Bronchial epithelial cell (primary cell): ENCODE results near the gene JOSD2. TPM values are rescaled to one million over a fixed set of nuclear protein-coding genes. Genes with fewer than 3 reads are reported as not detected.
A peak's percentile ranks its signal among the peaks of the same experiment; 100 is the strongest.

Experiments
- DNase-seq: peaks from one replicate; pipeline ENCODE4 v3.0.0-alpha.2; 2010; ENCODE audit warnings: low read depth
- FAIRE-seq: peaks from 2 replicates; lab custom pipeline; 2011; peaks lifted over from hg19 to GRCh38; lab: Jason Lieb, UNC
- H3K27me3 ChIP-seq: 2 replicates; pipeline ENCODE4 v1.5.1; 2011; ENCODE audit warnings: low read length; ENCODE audit not compliant: control insufficient read depth, insufficient read depth
- H3K36me3 ChIP-seq: 2 replicates; pipeline ENCODE4 v1.5.1; 2011; ENCODE audit warnings: low read length; ENCODE audit not compliant: control insufficient read depth, insufficient read depth
- H3K4me3 ChIP-seq: 2 replicates; pipeline ENCODE4 v1.5.1; 2011; ENCODE audit warnings: mild to moderate bottlenecking, low read depth, low read length, control low read depth
- total RNA-seq: library from RNA; depleted of rRNA; stranded (reverse); fragments of >200 nt; gene quantifications from 2 replicates; pipeline ENCODE4 v1.2.1, GENCODE V29; 2014
- TF ChIP-seq, protein P1 (sequence below): IDR thresholded peaks from 2 replicates; pipeline ENCODE4 v1.5.1; 2011; ENCODE audit warnings: mild to moderate bottlenecking, moderate library complexity, low read length, control low read depth, inconsistent platforms; ENCODE audit not compliant: insufficient read depth, severe bottlenecking

The JOSD2 gene
- total RNA-seq, 1 donor from 2014 or later = 10.5 TPM

DNA sequence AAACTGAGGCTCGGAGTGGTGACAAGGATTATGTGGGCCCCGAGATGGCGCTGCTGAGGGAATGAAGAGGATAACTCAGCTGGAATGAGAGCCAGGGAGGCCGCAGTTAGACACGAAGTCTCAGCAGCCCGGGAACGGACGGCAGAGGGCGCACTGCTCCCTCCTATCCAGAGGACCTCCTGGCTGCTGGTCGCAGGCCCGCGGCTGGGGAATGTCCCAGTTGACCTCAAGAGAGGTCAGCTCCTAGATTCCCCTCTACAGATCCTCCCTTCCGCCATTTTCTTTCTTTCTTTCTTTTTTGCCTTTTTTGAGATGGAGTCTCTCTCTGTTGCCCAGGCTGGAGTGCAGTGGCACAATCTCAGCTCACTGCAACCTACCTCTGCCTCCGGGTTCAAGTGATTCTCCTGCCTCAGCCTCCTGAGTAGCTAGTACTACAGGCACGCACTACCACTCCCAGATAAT is 26.8 kb upstream of the JOSD2 start:
- H3K27me3 ChIP-seq = no peaks in the 10 kb centered on the region
- H3K4me3 ChIP-seq = no peak overlapping the region
- TF ChIP-seq, protein P1, sequence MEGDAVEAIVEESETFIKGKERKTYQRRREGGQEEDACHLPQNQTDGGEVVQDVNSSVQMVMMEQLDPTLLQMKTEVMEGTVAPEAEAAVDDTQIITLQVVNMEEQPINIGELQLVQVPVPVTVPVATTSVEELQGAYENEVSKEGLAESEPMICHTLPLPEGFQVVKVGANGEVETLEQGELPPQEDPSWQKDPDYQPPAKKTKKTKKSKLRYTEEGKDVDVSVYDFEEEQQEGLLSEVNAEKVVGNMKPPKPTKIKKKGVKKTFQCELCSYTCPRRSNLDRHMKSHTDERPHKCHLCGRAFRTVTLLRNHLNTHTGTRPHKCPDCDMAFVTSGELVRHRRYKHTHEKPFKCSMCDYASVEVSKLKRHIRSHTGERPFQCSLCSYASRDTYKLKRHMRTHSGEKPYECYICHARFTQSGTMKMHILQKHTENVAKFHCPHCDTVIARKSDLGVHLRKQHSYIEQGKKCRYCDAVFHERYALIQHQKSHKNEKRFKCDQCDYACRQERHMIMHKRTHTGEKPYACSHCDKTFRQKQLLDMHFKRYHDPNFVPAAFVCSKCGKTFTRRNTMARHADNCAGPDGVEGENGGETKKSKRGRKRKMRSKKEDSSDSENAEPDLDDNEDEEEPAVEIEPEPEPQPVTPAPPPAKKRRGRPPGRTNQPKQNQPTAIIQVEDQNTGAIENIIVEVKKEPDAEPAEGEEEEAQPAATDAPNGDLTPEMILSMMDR = peak; percentile 56
- DNase-seq (peak; percentile 23), FAIRE-seq (no peak)
- H3K36me3 ChIP-seq = no peaks in the 10 kb centered on the region

DNA sequence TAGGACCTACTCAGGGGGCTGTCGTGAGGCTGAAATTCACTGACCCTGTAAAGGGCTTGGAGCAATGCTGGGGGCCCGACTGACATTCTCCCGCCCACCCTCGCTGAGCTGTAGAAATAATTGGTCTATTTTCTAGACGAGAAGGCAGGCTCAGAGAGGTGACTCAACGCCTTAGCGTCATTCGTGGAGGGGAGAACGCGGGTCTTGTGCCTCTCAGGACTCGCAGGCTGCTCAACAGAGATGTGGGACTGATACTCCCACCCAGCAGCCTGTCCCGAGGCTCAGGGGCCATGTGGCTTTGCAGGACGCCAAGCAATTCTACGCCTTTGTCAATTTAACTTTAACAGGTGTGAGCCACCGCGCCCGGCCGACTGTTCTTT is 26.3 kb upstream of the JOSD2 start:
- Histone ChIP-seq H3K27me3 (no peaks in the 10 kb centered on the region), H3K36me3 (no peaks in the 10 kb centered on the region), H3K4me3 (no peak overlapping the region)
- TF ChIP-seq, protein P1 = no peak
- FAIRE-seq (no peak), DNase-seq (no peak)

DNA sequence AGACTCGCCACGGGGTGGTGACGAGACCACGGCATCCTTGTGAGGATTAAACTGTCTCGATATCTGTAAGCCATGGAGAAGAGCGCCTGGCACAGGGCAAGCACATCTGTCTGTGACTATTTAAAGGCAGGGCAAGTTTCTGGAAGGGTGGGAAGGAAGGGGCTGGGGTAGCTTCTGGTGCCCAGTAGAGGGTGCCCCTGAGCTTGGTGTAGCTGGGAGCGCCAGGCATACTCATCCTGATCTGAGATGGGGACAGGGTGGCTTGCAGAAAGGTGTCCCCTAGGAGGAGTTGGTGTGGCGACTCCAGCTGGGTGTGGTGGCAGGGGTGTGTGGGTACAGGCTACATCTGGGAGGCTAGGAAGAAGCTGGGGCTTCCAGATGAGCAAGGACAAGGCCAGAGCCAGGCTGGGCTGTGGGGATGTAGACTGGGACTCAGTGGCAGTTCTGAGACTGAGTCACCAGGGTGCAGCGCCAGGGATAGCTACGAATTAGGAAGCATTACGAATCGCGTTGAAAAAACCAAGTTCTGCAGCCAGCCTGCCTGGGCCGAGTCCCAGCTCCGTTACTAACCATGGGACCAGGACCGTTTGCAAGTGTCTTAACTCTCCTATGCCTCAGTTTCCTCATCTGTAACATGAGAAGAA is 25.8 kb upstream of the JOSD2 start:
- no peak for FAIRE-seq
- Histone ChIP-seq H3K36me3 (no peaks in the 10 kb centered on the region), H3K27me3 (no peaks in the 10 kb centered on the region), H3K4me3 (no peak overlapping the region)
- DNase-seq = no peak
- TF ChIP-seq, protein P1 = no peak

DNA sequence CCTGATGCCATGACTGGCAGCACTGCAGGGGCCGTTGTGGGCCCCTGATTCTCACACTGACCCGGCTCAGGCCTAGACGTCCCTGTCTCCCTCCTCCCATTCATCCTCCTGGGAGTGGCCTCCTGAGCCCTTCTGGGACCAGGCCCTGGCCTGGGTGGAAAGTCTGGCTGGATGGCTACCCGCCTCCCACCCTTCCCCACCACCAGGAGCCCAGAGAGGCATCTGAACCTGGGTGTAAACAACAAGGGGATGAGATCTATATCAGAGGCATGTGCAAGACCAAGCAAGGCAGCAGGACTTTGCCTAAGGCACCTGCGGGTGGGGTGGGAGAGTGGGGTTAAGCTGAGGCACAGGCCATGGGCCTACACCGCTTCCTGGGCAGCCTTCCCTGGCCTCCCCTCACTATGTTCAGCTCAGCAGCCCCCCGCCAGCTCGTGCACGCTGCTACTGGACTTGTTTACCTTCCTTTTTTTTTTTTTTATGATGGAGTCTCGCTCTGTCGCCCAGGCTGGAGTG is 24.7 kb upstream of the JOSD2 start:
- DNase-seq = no peak
- no peaks in the 10 kb centered on the region for H3K27me3 ChIP-seq
- FAIRE-seq = no peak
- no peak overlapping the region for H3K4me3 ChIP-seq
- TF ChIP-seq, protein P1 = no peak
- no peaks in the 10 kb centered on the region for H3K36me3 ChIP-seq

DNA sequence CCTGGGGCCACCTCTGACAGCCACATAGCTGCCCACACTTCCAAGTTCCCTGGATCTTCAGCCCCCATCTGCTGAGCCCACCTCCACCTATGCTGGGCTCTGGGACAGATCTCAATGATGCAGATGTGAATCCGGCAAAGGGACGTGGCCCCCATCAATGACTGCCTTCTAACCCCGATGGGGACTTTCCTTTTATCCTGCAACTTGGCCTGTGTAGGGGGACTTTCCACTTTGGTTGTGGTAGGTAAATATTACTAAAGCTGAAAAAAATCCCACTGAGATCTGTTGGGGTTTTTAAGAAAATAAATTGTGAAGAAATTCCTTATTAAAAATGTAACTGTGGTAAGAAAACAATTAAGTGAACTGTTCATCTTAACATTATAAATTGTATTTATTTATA is 23.5 kb upstream of the JOSD2 start:
- no peak overlapping the region for H3K4me3 ChIP-seq
- no peaks in the 10 kb centered on the region for H3K36me3 ChIP-seq
- FAIRE-seq = no peak
- H3K27me3 ChIP-seq = no peaks in the 10 kb centered on the region
- TF ChIP-seq, protein P1 = no peak
- DNase-seq = no peak

DNA sequence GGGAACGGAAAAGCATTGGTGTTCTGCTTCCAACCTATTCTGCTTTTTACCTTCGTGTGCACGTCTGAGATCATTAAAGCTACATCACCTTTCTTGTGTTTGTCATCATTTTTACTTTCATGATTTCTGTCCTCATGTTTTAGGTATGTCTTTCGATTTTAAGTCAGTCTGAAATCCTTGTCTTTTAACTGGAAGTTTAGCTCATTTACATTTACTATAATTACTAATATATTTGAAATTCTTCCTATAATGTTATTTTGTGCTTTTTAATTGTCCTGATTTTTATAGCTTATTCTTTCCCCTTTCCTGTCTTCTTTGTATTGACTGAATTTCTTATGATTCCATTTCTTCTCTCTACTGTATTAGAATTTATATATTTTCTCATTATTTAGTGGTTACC is 22.0 kb upstream of the JOSD2 start:
- Histone ChIP-seq H3K36me3 (no peaks in the 10 kb centered on the region), H3K4me3 (no peak overlapping the region), H3K27me3 (no peaks in the 10 kb centered on the region)
- FAIRE-seq (no peak), DNase-seq (no peak)
- TF ChIP-seq, protein P1 = no peak
